K562 (cell line): ENCODE results near the gene YPEL1. TPM values are rescaled to one million over a fixed set of nuclear protein-coding genes. Genes with fewer than 3 reads are reported as not detected.
A peak's percentile ranks its signal among the peaks of the same experiment; 100 is the strongest.

Experiments used
- BHLHE40 ChIP-seq: IDR thresholded peaks from 2 replicates; pipeline ENCODE4 v1.6.1; 2011; ENCODE audit warnings: low read length, improper control_type of control experiment
- CHD2 ChIP-seq: IDR thresholded peaks from 2 replicates; pipeline ENCODE4 v1.6.1; 2011; ENCODE audit warnings: low read depth, low read length
- GTF2F1 ChIP-seq: IDR thresholded peaks from 2 replicates; pipeline ENCODE4 v1.6.1; 2011; ENCODE audit warnings: low read depth, low read length, improper control_type of control experiment
- HCFC1 ChIP-seq: IDR thresholded peaks from 2 replicates; pipeline ENCODE4 v1.6.1; 2012; ENCODE audit warnings: low read depth, low read length, improper control_type of control experiment
- HDGF ChIP-seq: fragments of 450-650 bp; IDR thresholded peaks from 2 replicates; pipeline ENCODE4 v1.6.1; 2016
- HSF4 ChIP-seq: fragments of 250-450 bp; sonication (Bioruptor Pico); IDR thresholded peaks from 2 replicates; pipeline ENCODE4 v2.1.2; 2022; ENCODE audit warnings: mild to moderate bottlenecking, moderate library complexity, borderline replicate concordance
- PHB ChIP-seq: fragments of 250-450 bp; sonication (Bioruptor Pico); IDR thresholded peaks from 2 replicates; pipeline ENCODE4 v1.5.0; 2021
- RCOR1 ChIP-seq, 2 experiments: IDR thresholded peaks; 2 replicates each; pipeline ENCODE4 v1.6.1; 2012; ENCODE audit warnings: low read depth in 2 of 2, low read length in 2 of 2, borderline replicate concordance in 1 of 2, improper control_type of control experiment in 1 of 2
- SIX5 ChIP-seq, 2 experiments: IDR thresholded peaks; 2 replicates each; pipeline ENCODE4 v1.6.1; 2011; ENCODE audit warnings: low read length in 2 of 2, borderline replicate concordance in 1 of 2, low read depth in 1 of 2, mild to moderate bottlenecking in 1 of 2, moderate library complexity in 1 of 2; ENCODE audit not compliant: insufficient read depth in 1 of 2
- ZNF140 ChIP-seq: fragments of 250-450 bp; sonication (Bioruptor Pico); IDR thresholded peaks from 2 replicates; pipeline ENCODE4 v1.8.0; 2021; ENCODE audit warnings: moderate library complexity, mild to moderate bottlenecking, inconsistent platforms
- ZNF24 ChIP-seq: fragments of 450-650 bp; IDR thresholded peaks from 2 replicates; pipeline ENCODE4 v1.6.1; 2016
- ZNF347 ChIP-seq: fragments of 450-650 bp; formaldehyde crosslinking; IDR thresholded peaks from 2 replicates; pipeline ENCODE4 v1.4.0; 2020; ENCODE audit warnings: low read depth, mild to moderate bottlenecking, moderate library complexity
- ZNF785 ChIP-seq: fragments of 250-450 bp; sonication (Bioruptor Pico); IDR thresholded peaks from 2 replicates; pipeline ENCODE4 v1.4.0; 2020; ENCODE audit warnings: mild to moderate bottlenecking
- polyA plus RNA-seq, 8 experiments: library from polyadenylated mRNA; depleted of rRNA in 4 of 8; stranded (reverse) in 5 of 8; unstranded in 3 of 8; fragments of >200 nt; fragmentation: Nextera tagmentation in 2 of 8; fragmentation: Illumina TruSeq in 1 of 8; extraction: Ambion mirVana in 2 of 8; extraction: Trizol in 1 of 8; gene quantifications; 2 replicates each; pipeline versions ENCODE4 v1.2.1 to v1.2.3, GENCODE V29; 2011 to 2014; ENCODE audit warnings: inconsistent platforms in 1 of 8, missing spikeins in 1 of 8
- total RNA-seq, 7 experiments: library from RNA; depleted of rRNA in 6 of 7; stranded (reverse); fragments of >200 nt in 6 of 7; fragmentation: Illumina TruSeq in 2 of 7; extraction: Trizol in 2 of 7; gene quantifications; 2 replicates each; pipeline versions ENCODE4 v1.2.1 to v1.2.3, GENCODE V29; 2011 to 2021; ENCODE audit warnings: low replicate concordance in 1 of 7
- TF ChIP-seq, protein P1 (sequence below): IDR thresholded peaks from 2 replicates; pipeline ENCODE4 v1.6.1; 2016; ENCODE audit warnings: missing genetic modification characterization, missing compliant biosample characterization
- TF ChIP-seq, protein P2 (sequence below), 2 experiments: IDR thresholded peaks in 1 of 2; conservative IDR thresholded peaks in 1 of 2; 2 replicates each; pipeline ENCODE4 v1.6.1; 2016; ENCODE audit warnings: low read depth in 2 of 2, mild to moderate bottlenecking in 1 of 2, missing compliant biosample characterization in 1 of 2, missing genetic modification characterization in 1 of 2, moderate library complexity in 1 of 2
- TF ChIP-seq, protein P3 (sequence below): fragments of 250-450 bp; sonication (Bioruptor Pico); IDR thresholded peaks from 2 replicates; pipeline ENCODE4 v1.8.0; 2021; ENCODE audit warnings: moderate library complexity, mild to moderate bottlenecking, inconsistent platforms
- TF ChIP-seq, protein P4 (sequence below): sonication (generic); formaldehyde crosslinking; IDR thresholded peaks from 2 replicates; pipeline ENCODE4 v1.8.1; 2023; ENCODE audit warnings: mild to moderate bottlenecking, missing genetic modification reagents

The YPEL1 gene
- total and polyA plus RNA-seq, 9 of the 15 experiments (the other 6 are each of a cell fraction or from before 2014, with no cell fraction given): 0.07 to 2.2 (median 0.46) TPM

DNA sequence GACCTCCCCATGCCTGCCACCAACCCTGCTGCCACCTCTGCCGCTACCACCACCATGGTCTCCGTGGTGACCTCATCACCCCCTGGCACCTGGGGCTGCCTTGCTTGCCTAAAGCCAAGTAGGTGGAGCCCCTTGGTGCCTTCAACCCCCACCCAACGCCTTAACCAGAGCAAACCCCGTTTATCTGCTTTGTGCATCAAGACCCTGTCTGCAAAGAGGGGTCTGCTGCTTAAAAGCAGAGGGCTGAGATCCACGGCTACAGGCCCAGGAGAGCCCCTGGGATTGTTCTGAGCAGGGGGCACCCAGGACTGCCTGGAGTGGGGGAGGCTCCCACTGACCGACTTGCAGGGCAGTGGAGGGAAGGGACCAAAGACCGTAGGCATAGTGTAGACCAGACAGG is 74.7 kb downstream of the YPEL1 start (continued):
- TF ChIP-seq, protein P1, sequence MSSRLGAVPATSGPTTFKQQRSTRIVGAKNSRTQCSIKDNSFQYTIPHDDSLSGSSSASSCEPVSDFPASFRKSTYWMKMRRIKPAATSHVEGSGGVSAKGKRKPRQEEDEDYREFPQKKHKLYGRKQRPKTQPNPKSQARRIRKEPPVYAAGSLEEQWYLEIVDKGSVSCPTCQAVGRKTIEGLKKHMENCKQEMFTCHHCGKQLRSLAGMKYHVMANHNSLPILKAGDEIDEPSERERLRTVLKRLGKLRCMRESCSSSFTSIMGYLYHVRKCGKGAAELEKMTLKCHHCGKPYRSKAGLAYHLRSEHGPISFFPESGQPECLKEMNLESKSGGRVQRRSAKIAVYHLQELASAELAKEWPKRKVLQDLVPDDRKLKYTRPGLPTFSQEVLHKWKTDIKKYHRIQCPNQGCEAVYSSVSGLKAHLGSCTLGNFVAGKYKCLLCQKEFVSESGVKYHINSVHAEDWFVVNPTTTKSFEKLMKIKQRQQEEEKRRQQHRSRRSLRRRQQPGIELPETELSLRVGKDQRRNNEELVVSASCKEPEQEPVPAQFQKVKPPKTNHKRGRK: no peak
- TF ChIP-seq, protein P2, sequence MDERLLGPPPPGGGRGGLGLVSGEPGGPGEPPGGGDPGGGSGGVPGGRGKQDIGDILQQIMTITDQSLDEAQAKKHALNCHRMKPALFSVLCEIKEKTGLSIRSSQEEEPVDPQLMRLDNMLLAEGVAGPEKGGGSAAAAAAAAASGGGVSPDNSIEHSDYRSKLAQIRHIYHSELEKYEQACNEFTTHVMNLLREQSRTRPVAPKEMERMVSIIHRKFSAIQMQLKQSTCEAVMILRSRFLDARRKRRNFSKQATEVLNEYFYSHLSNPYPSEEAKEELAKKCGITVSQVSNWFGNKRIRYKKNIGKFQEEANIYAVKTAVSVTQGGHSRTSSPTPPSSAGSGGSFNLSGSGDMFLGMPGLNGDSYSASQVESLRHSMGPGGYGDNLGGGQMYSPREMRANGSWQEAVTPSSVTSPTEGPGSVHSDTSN (CRISPR knock-in tag; IDR thresholded peaks at IDR 0.05; ENCODE audit: low read depth): no peak
- TF ChIP-seq, protein P2 (tag; conservative IDR thresholded peaks at IDR 0.05; ENCODE audit: low read depth): no peak
- TF ChIP-seq CHD2 (no peak; the same call in 1 of the 2 replicates), ZNF140 (no peak), ZNF347 (CRISPR knock-in tag) (no peak), HSF4 (CRISPR knock-in tag) (no peak), ZNF24 (no peak), RCOR1 (IDR thresholded peaks at IDR 0.05; ENCODE audit: borderline replicate concordance in 1 of 2, low read depth in 2 of 2, low read length in 2 of 2) (peak in 1 of 2 experiments; percentile 58; a peak in 1 of 4 replicates), ZNF785 (CRISPR knock-in tag) (no peak), SIX5 (IDR thresholded peaks at IDR 0.05; ENCODE audit: borderline replicate concordance in 1 of 2, insufficient read depth in 1 of 2, low read depth in 1 of 2, low read length in 2 of 2) (0 out of 4 replicates have a peak, but pooled peaks of 1 of the 2 experiments have one; percentile 4), PHB (no peak), GTF2F1 (0 out of 2 replicates have a peak, but pooled peaks have one; percentile 52), HDGF (no peak), BHLHE40 (0 out of 2 replicates have a peak, but pooled peaks have one; percentile 7), HCFC1 (0 out of 2 replicates have a peak, but pooled peaks have one; percentile 11)
- TF ChIP-seq, protein P3, sequence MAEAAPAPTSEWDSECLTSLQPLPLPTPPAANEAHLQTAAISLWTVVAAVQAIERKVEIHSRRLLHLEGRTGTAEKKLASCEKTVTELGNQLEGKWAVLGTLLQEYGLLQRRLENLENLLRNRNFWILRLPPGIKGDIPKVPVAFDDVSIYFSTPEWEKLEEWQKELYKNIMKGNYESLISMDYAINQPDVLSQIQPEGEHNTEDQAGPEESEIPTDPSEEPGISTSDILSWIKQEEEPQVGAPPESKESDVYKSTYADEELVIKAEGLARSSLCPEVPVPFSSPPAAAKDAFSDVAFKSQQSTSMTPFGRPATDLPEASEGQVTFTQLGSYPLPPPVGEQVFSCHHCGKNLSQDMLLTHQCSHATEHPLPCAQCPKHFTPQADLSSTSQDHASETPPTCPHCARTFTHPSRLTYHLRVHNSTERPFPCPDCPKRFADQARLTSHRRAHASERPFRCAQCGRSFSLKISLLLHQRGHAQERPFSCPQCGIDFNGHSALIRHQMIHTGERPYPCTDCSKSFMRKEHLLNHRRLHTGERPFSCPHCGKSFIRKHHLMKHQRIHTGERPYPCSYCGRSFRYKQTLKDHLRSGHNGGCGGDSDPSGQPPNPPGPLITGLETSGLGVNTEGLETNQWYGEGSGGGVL: no peak
- TF ChIP-seq, protein P4, sequence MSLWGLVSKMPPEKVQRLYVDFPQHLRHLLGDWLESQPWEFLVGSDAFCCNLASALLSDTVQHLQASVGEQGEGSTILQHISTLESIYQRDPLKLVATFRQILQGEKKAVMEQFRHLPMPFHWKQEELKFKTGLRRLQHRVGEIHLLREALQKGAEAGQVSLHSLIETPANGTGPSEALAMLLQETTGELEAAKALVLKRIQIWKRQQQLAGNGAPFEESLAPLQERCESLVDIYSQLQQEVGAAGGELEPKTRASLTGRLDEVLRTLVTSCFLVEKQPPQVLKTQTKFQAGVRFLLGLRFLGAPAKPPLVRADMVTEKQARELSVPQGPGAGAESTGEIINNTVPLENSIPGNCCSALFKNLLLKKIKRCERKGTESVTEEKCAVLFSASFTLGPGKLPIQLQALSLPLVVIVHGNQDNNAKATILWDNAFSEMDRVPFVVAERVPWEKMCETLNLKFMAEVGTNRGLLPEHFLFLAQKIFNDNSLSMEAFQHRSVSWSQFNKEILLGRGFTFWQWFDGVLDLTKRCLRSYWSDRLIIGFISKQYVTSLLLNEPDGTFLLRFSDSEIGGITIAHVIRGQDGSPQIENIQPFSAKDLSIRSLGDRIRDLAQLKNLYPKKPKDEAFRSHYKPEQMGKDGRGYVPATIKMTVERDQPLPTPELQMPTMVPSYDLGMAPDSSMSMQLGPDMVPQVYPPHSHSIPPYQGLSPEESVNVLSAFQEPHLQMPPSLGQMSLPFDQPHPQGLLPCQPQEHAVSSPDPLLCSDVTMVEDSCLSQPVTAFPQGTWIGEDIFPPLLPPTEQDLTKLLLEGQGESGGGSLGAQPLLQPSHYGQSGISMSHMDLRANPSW (CRISPR knock-in tag): peak; percentile 84; the same call in 1 of the 2 replicates
